HL-60 (cell line): ENCODE data around the gene RIMS3.

Source experiments
- DNase-seq, 2 experiments: peaks; one replicate each; pipeline ENCODE4 v3.0.0-alpha.2; 2010 to 2020; ENCODE audit warnings: low read depth in 1 of 2, low spot score in 1 of 2
- H3K27ac ChIP-seq: fragments of 250-450 bp; sonication (Bioruptor Pico); replicated peaks from 2 replicates; pipeline ENCODE4 v1.5.1; 2020; ENCODE audit warnings: mild to moderate bottlenecking, moderate library complexity
- H3K27me3 ChIP-seq: fragments of 250-450 bp; sonication (Bioruptor Pico); 2 replicates; pipeline ENCODE4 v1.5.1; 2021; ENCODE audit warnings: mild to moderate bottlenecking, moderate library complexity; ENCODE audit not compliant: insufficient read depth, poor library complexity, severe bottlenecking
- H3K4me3 ChIP-seq: replicated peaks from 2 replicates; pipeline ENCODE4 v1.5.1; 2011; ENCODE audit warnings: mild to moderate bottlenecking, control low read depth, low read length; ENCODE audit not compliant: insufficient read depth
- GABPA ChIP-seq: IDR thresholded peaks from 2 replicates; pipeline ENCODE4 v1.6.1; 2012; ENCODE audit warnings: low read depth
- POLR2AphosphoS5 ChIP-seq: IDR thresholded peaks from 2 replicates; pipeline ENCODE4 v1.6.1; 2012; ENCODE audit warnings: low read depth
- SPI1 ChIP-seq: IDR thresholded peaks from 2 replicates; pipeline ENCODE4 v1.6.1; 2012; ENCODE audit warnings: low read depth, mild to moderate bottlenecking, borderline replicate concordance
- TF ChIP-seq, protein P1 (sequence below): IDR thresholded peaks from 2 replicates; pipeline ENCODE4 v1.6.1; 2012; ENCODE audit warnings: low read depth; ENCODE audit not compliant: insufficient replicate concordance
- TF ChIP-seq, protein P2 (sequence below): IDR thresholded peaks from one replicate; pipeline ENCODE4 v1.5.1; 2011; ENCODE audit warnings: low read length, control low read depth, inconsistent platforms; ENCODE audit not compliant: insufficient read depth

The RIMS3 gene

DNA sequence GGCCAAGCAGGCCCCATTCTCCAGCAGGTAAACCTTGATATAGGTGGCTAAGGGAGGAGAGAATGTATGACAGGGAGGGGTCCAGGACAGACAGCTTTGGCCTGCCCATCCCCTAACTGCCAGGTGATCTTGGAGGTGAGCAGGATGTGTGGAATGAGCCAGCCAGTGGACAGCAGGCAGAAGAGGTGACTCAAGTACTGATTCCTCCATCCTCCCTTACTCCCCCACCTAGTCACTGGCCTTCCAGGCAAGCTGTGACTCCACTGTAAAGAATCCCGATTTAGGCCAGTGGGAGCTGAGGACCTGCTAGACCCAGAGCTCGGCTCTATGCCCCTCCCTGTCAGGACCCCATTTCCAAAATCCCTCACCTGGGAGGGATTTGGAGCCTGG is 36.6 kb downstream of the RIMS3 start:
- TF ChIP-seq GABPA: no peak
- no peak for TF ChIP-seq POLR2AphosphoS5
- TF ChIP-seq, protein P1, sequence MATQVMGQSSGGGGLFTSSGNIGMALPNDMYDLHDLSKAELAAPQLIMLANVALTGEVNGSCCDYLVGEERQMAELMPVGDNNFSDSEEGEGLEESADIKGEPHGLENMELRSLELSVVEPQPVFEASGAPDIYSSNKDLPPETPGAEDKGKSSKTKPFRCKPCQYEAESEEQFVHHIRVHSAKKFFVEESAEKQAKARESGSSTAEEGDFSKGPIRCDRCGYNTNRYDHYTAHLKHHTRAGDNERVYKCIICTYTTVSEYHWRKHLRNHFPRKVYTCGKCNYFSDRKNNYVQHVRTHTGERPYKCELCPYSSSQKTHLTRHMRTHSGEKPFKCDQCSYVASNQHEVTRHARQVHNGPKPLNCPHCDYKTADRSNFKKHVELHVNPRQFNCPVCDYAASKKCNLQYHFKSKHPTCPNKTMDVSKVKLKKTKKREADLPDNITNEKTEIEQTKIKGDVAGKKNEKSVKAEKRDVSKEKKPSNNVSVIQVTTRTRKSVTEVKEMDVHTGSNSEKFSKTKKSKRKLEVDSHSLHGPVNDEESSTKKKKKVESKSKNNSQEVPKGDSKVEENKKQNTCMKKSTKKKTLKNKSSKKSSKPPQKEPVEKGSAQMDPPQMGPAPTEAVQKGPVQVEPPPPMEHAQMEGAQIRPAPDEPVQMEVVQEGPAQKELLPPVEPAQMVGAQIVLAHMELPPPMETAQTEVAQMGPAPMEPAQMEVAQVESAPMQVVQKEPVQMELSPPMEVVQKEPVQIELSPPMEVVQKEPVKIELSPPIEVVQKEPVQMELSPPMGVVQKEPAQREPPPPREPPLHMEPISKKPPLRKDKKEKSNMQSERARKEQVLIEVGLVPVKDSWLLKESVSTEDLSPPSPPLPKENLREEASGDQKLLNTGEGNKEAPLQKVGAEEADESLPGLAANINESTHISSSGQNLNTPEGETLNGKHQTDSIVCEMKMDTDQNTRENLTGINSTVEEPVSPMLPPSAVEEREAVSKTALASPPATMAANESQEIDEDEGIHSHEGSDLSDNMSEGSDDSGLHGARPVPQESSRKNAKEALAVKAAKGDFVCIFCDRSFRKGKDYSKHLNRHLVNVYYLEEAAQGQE: no peak
- TF ChIP-seq, protein P2, sequence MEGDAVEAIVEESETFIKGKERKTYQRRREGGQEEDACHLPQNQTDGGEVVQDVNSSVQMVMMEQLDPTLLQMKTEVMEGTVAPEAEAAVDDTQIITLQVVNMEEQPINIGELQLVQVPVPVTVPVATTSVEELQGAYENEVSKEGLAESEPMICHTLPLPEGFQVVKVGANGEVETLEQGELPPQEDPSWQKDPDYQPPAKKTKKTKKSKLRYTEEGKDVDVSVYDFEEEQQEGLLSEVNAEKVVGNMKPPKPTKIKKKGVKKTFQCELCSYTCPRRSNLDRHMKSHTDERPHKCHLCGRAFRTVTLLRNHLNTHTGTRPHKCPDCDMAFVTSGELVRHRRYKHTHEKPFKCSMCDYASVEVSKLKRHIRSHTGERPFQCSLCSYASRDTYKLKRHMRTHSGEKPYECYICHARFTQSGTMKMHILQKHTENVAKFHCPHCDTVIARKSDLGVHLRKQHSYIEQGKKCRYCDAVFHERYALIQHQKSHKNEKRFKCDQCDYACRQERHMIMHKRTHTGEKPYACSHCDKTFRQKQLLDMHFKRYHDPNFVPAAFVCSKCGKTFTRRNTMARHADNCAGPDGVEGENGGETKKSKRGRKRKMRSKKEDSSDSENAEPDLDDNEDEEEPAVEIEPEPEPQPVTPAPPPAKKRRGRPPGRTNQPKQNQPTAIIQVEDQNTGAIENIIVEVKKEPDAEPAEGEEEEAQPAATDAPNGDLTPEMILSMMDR: no peak
- no peak for TF ChIP-seq SPI1
- Histone ChIP-seq H3K27ac (no peak overlapping the region), H3K27me3 (no peaks in the 10 kb centered on the region), H3K4me3 (no peak overlapping the region)
- no peak for DNase-seq

DNA sequence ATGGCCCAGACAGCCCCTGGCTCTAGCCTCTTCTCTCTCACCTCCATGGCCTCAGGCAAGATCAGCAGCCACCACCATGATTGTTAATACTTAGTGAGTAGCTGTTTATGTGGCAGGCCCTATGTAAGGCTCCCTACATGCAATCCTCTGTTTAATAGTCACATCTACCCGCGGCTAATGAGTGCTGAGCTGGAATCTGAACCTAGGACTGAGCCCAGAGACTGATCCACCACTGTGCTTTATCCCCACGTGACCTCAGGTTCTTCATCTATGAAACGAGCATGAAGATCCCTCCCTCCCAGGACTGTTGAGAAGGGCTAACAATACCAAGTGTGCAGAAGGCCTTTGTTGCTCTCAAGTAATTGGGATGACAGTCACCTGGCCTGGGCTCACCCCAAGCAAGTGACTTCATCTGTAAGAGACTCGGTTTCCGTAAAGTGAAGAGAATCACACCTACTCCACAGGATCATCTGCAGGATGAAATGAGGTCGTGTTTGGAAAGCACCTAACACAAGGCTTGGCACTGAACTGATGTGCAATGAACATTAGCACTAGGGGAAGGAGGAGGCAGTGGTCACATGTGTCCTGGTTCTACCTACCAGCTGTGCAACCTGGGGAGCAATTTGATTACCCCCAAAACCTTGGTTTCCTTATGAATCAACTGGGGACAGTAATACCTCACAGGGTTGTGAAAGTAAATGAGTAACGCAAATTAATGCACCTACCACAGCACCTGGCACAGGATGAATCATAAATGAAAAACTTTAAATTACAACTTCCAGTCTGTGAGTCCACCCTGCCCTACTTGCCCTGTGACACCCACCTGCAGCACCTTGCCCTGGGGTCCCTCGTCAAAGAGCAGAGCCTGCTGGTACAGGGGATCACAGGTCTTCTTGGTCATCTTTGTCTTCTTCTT is 37.2 kb downstream of the RIMS3 start:
- TF ChIP-seq, protein P2: no peak
- TF ChIP-seq, protein P1: no peak
- no peak for TF ChIP-seq POLR2AphosphoS5
- no peak for TF ChIP-seq GABPA
- no peak for TF ChIP-seq SPI1
- Histone ChIP-seq H3K27ac (no peak overlapping the region), H3K27me3 (no peaks in the 10 kb centered on the region), H3K4me3 (no peak overlapping the region)
- DNase-seq: no peak

DNA sequence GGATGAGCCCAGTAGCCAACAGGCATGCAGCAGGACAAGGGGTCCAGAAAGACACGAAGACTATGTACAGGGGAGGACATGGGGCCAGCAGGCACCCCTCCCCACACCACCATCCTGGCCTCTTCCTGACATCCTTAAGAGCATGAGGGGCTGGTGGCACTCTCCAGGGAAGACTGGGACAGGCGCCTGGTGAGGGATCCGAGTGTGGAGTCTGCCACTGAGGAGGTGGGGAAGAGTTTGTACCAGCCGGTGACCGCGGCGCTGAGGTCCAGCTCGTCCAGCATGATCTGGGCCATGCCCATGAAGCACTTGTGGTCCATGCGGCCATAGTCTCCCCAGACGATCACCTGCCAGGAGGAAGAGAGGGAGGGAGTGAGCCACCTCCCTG is 39.1 kb downstream of the RIMS3 start:
- no peak overlapping the region for H3K4me3 ChIP-seq
- H3K27me3 ChIP-seq: no peaks in the 10 kb centered on the region
- TF ChIP-seq, protein P2: no peak
- TF ChIP-seq, protein P1: no peak
- no peak for TF ChIP-seq POLR2AphosphoS5
- H3K27ac ChIP-seq: no peak overlapping the region
- DNase-seq: no peak
